A204.1 (cell line): ENCODE measurements around the gene GYG2.
"Not testable (repeated sequence)": the region's sequence is repeated elsewhere in the genome, so short reads cannot be mapped to it uniquely, and the experiment has no call there.

Experiments
- FAIRE-seq: peaks from 2 replicates; lab custom pipeline; 2012; peaks lifted over from hg19 to GRCh38; lab: Jason Lieb, UNC

The GYG2 gene

GRCh38 chrX:2828344-2828958 lies at the start of gene GYG2:
Gene GYG2 (plus strand): TSS chrX:2828930. CDS start chrX:2830189, 1,259 bp downstream.
- FAIRE-seq = no peak

GRCh38 chrX:2780472-2781225 lies 48.1 kb upstream of the GYG2 start:
- FAIRE-seq = not testable (repeated sequence)

- FAIRE-seq = no peak
Observed at GRCh38 chrX:2781226-2781571, 47.5 kb upstream of the GYG2 start.

- no peak for FAIRE-seq
Observed at GRCh38 chrX:2781698-2782097, 47.0 kb upstream of the GYG2 start.

- FAIRE-seq = no peak
Observed at GRCh38 chrX:2782171-2782570, 46.6 kb upstream of the GYG2 start.

- FAIRE-seq = no peak
Observed at GRCh38 chrX:2782778-2783177, 46.0 kb upstream of the GYG2 start.

GRCh38 chrX:2784026-2784425 lies 44.7 kb upstream of the GYG2 start:
- no peak for FAIRE-seq

GRCh38 chrX:2785538-2785937 lies 43.2 kb upstream of the GYG2 start:
- no peak for FAIRE-seq

- FAIRE-seq = no peak
Observed at GRCh38 chrX:2788980-2789379, 39.8 kb upstream of the GYG2 start.

- FAIRE-seq = peak; percentile 35
Observed at GRCh38 chrX:2789569-2789968, 39.2 kb upstream of the GYG2 start.

GRCh38 chrX:2793752-2794151 lies 35.0 kb upstream of the GYG2 start:
- no peak for FAIRE-seq

- no peak for FAIRE-seq
Observed at GRCh38 chrX:2794336-2794735, 34.4 kb upstream of the GYG2 start.

GRCh38 chrX:2796808-2797207 lies 31.9 kb upstream of the GYG2 start:
- not testable (repeated sequence) for FAIRE-seq

GRCh38 chrX:2799369-2799768 lies 29.4 kb upstream of the GYG2 start:
- no peak for FAIRE-seq

- not testable (repeated sequence) for FAIRE-seq
Observed at GRCh38 chrX:2799980-2800379, 28.8 kb upstream of the GYG2 start.

- FAIRE-seq = no peak
Observed at GRCh38 chrX:2801223-2801622, 27.5 kb upstream of the GYG2 start.

GRCh38 chrX:2802376-2803090 lies 26.2 kb upstream of the GYG2 start:
- FAIRE-seq = not testable (repeated sequence)

- not testable (repeated sequence) for FAIRE-seq
Observed at GRCh38 chrX:2803486-2803885, 25.2 kb upstream of the GYG2 start.

- FAIRE-seq = not testable (repeated sequence)
Observed at GRCh38 chrX:2804106-2804843, 24.5 kb upstream of the GYG2 start.

GRCh38 chrX:2804858-2805257 lies 23.9 kb upstream of the GYG2 start:
- not testable (repeated sequence) for FAIRE-seq

- no peak for FAIRE-seq
Observed at GRCh38 chrX:2811271-2811670, 17.5 kb upstream of the GYG2 start.

GRCh38 chrX:2812161-2812907 lies 16.4 kb upstream of the GYG2 start:
- peak; percentile 87 for FAIRE-seq
